HG02642 (cell line): Measurements from ENCODE around the gene SART3.
"Not testable (repeated sequence)": the region's sequence is repeated elsewhere in the genome, so short reads cannot be mapped to it uniquely, and the experiment has no call there.

Experiments
- ATAC-seq: cut with Tn5 transposase; IDR thresholded peaks from one replicate; pipeline ENCODE4 v1.9.1; 2021; ENCODE audit warnings: mild to moderate bottlenecking; ENCODE audit not compliant: unreplicated experiment, poor library complexity

The SART3 gene

DNA sequence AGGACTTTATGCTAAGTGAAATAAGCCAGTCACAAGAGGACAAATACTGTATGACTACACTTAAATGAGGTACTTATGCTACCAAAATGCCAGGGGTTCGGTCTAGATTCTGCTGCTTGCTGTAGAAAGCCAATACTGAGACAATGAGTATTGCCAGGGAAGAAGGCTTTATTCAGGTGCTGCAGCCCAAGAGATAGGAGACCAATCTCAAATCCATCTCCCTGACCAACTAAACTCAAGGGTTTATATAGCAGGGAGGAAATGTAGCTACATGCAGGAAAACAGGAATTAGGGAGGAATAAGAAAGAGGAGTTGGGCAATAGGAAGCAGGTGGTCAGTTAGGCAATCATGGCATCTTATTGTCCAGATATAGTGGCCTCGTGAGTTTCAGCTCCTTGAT lies 58.1 kb downstream of the SART3 start:
- no peak for ATAC-seq

DNA sequence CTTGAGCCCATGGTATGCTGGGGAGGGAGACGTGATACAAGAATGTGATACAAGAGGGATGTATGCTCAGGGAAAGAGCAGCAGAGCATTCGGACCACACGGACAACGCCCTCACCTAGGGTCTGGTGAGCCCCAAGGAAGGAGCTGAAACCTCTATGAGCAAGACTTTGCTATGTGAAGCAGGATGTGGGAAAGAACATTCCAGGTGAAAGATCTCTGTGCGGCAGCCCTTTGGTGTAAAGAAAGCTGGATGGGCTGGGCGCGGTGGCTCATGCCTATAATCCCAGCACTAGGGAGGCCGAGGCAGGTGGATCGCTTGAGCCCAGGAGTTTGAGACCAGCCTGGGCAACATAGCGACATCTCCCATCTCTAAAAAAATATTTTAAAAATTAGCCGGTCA lies 62.8 kb downstream of the SART3 start:
- ATAC-seq, result no peak

DNA sequence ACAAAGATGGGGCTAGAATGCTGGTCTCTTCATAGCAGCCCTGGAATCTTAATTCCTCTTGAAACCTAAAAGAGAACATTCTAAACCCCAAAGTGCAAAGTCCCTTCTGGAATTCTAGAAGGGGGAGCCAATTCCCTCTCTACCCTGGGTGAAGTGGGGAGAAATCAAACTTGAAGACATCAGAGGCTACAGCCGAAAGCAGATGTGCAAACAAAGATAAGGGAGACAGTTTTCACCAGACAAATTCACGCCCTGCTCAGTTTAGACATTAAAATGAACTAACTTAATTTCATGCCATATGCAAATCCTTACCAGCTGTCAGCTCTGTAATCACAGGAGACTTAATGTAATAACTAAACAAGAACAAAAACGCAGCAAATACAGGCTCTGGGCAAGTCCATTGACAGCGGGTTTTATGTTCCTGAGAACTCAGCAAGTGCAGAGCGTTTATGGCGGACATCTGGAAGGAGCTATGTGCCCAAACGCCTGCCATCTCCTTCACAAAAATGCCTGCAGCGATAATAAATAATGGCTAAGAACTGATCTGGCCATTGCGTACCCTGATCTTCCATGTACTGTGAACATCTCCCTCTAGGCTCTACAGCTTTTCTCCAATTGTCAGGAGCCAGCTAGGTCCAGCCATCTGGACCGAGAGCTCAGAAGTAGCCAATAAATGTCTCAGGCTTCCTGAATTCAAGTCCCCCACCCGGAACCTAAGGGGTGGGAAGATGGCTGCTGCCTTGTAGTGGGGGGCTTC lies 65.0 kb downstream of the SART3 start:
- no peak for ATAC-seq

DNA sequence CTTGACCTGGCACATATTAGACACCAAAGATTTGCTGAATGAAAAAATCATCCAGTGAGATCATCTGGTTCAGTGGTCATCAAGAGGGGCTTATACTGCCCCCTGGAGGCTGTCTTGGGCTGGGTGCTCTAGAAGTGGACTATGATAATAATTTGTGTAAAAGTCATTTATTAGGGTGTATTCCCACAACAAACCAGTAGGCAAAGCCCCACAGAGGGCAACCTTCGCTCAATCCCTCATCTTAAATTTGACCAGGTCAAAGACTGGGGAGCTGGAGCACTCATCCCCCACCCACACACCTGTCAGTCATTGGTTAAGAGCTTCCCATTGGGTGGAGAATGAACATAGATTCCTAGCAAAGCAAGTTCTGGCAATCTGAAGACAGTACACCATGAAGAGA lies 65.9 kb downstream of the SART3 start:
- ATAC-seq, result no peak

- ATAC-seq, result no peak
Measured at GRCh38 chr12:108491256-108491655, 69.7 kb downstream of the SART3 start.

DNA sequence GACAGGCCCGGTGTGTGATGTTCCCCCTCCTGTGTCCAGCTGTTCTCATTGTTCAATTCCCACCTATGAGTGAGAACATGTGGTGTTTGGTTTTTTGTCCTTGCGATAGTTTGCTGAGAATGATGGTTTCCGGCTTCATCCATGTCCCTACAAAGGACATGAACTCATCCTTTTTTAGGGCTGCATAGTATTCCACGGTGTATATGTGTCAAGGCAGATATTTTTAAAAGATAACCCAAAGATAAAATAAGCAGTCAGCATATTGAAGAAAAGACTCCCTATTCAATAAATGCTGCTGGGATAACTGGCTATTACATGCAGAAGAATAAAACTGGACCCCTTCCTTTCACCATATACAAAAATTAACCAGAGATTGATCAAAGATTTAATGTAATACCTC lies 73.9 kb downstream of the SART3 start:
- not testable (repeated sequence) for ATAC-seq

DNA sequence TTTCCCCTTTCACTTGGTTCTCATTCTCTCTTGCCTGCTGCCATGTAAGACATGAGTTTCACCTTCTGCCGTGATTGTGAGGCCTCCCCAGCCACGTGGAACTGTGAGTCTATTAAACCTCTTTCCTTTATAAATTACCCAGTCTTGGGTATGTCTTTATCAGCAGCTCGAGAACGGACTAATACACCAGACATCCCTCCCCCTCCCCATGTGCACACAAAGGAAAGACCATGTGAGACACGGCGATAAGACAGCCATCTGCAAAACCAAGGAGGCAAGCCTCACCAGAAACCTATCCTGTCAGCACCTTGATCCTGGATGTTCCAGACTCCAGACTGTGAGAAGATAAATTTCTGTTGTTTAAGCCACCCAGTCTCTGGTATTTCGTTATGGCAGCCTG lies 75.6 kb downstream of the SART3 start:
- ATAC-seq, result not testable (repeated sequence)

DNA sequence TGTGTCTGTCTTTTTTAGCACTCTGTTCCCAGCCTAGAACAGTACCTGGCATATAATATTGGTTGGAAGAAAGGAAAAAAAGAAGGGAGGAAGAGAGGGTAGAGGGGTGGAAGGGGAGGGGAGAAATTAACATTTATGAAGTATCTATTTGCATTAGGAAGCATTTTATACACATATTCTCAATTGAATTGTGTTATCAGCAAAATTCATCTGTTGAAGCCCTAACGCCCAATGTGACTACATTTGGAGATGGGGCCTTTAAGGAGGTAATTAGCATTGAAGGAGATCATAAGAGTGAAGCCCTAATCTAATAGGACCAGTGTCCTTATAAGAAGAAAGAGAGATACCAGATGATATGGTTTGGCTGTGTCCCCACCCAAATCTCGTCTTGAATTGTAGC lies 76.1 kb downstream of the SART3 start:
- no peak for ATAC-seq

DNA sequence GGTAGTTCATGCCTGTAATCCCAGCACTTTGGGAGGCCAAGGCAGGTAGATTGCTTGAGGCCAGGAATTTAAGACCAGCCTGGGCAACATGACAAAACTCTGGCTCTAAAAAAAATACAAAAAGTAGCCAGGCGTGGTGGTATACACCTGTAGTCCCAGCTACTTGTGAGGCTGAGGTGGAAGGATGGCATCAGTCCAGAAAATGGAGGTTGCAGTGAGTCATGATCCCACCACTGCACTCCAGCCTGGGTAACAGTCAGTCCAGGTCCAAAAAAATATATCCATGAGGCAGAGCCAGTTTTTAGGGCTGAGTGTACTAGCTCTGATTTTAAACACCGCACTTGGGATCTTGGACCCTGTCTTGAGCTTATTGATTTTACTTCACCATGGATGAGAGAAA lies 76.5 kb downstream of the SART3 start:
- ATAC-seq, result no peak

GRCh38 chr12:108483213-108484059 lies 77.5 kb downstream of the SART3 start:
- ATAC-seq, result no peak

GRCh38 chr12:108482717-108483212 lies 78.2 kb downstream of the SART3 start:
- no peak for ATAC-seq

DNA sequence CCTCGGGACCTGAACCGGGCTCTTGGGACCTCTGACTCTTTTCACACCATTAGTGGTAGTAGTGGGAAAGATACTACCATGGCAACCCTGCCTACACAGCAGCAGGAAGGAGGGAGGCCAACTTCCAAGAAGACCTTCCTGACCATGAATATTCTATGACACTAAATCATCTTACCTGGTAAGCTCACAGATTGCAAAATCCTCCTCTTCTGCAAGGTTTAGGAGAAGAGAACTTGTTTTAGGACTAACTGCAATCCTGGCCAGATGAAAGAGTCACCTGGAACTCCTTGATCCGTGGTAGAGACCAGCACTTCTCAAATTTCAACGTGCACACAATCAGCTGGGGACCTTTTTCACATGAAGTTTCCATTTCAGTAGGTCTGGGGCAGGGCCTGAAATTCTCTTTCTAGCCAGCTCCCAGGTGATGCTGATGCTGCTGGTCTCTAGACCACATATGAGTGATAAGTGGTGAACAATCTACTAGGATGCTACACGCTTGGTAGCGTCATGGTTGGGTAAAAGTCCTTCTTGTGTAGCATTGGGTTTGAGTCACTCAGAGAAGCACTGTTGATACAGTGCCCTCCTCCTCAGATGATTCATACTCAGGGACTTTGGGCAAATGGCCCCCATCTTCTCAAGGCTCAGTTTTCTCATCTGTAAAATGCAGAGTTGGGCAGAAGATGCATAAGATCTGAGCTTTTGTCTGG lies 81.5 kb downstream of the SART3 start:
- ATAC-seq, result no peak

GRCh38 chr12:108478611-108479206 lies 82.3 kb downstream of the SART3 start:
- no peak for ATAC-seq

GRCh38 chr12:108477881-108478259 lies 83.1 kb downstream of the SART3 start:
- no peak for ATAC-seq

GRCh38 chr12:108477055-108477880 lies 83.7 kb downstream of the SART3 start:
- no peak for ATAC-seq

DNA sequence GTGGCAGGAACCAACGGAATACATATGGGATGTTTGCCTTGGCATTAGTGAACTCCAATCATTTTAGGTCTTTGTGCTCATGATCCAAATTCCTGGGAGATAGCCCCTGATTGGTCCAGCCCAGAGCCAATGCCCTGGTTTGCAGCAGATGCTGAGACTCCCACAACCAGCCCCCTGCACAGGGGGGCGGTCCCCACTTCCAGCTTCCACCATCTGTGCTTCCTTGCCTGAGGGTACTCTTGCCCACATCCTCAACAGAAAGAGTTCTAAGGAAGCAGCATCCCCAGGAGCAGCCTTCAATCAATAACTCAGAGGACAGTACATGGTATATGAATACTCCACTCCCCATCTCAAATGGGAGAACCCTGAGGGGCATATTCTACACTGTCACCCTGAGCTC lies 85.6 kb downstream of the SART3 start:
- no peak for ATAC-seq

- ATAC-seq, result no peak
Measured at GRCh38 chr12:108473400-108474055, 87.4 kb downstream of the SART3 start.
